ENCODE measurements around the gene MACROH2A1. TPM values are rescaled to one million over a fixed set of nuclear protein-coding genes. Genes with fewer than 3 reads are reported as not detected.

Gene MACROH2A1
- total and polyA plus RNA-seq, 2 donors (not counting 1 experiment from before 2014, with no cell fraction given), result 95.6 to 191 TPM

DNA sequence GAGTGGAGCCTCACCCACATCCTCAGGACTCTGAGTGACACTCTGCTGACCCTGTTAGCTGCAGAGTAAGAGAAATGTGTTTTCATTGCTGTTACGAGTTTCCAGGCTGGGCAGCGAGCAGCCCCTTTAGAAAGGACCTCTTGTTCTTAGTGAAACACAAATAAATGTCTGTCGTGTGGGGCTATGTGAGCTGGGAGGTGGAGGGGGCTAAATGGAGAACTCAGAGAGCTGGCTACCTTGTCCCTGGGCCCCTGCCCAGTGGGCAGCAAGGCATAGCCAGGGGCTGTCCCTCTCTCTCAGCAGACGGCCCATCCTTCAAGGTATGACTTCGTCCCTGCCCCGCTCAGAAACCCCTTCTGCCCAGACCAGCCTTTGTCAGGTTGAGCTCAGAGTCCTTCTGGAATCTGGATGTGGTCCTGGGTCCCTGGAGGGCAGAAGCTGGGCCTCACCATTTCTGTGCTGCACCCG lies 38.0 kb upstream of the MACROH2A1 start:
- DNase-seq (ENCODE audit: low read depth in 2 of 2), result no peak
- Histone ChIP-seq H3K36me3 (ENCODE audit: control insufficient read depth, insufficient read depth, low read length) (no peaks in the 10 kb centered on the region), H3K4me1 (ENCODE audit: control insufficient read depth, extremely low read depth, insufficient read depth, low read length) (peaks cover 22% of the 10 kb centered on the region), H3K27ac (ENCODE audit: insufficient read depth, low read length) (no peak overlapping the region), H3K9me3 (ENCODE audit: control insufficient read depth, insufficient read depth, low read depth, low read length) (no peaks in the 10 kb centered on the region), H3K4me2 (ENCODE audit: extremely low read depth, insufficient read depth, low read length) (no peak overlapping the region), H3K79me2 (ENCODE audit: control insufficient read depth, insufficient read depth, low read length) (no peaks in the 10 kb centered on the region), H3K4me3 (replicated peaks in 1 of 4; ENCODE audit: control extremely low read depth in 1 of 4, insufficient read depth in 1 of 4, low read depth in 3 of 4, low read length in 4 of 4) (no peak overlapping the region), H3K9ac (ENCODE audit: insufficient read depth, low read length) (no peak overlapping the region), H2AFZ (ENCODE audit: low read length) (no peak overlapping the region), H4K20me1 (ENCODE audit: control insufficient read depth, extremely low read depth, insufficient read depth, low read length) (no peaks in the 10 kb centered on the region), H3K27me3 (ENCODE audit: control insufficient read depth, insufficient read depth, low read length) (no peaks in the 10 kb centered on the region)
- TF ChIP-seq, protein P1, sequence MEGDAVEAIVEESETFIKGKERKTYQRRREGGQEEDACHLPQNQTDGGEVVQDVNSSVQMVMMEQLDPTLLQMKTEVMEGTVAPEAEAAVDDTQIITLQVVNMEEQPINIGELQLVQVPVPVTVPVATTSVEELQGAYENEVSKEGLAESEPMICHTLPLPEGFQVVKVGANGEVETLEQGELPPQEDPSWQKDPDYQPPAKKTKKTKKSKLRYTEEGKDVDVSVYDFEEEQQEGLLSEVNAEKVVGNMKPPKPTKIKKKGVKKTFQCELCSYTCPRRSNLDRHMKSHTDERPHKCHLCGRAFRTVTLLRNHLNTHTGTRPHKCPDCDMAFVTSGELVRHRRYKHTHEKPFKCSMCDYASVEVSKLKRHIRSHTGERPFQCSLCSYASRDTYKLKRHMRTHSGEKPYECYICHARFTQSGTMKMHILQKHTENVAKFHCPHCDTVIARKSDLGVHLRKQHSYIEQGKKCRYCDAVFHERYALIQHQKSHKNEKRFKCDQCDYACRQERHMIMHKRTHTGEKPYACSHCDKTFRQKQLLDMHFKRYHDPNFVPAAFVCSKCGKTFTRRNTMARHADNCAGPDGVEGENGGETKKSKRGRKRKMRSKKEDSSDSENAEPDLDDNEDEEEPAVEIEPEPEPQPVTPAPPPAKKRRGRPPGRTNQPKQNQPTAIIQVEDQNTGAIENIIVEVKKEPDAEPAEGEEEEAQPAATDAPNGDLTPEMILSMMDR (conservative IDR thresholded peaks at IDR 0.05 in 1 of 2, IDR thresholded peaks at IDR 0.05 in 1 of 2; ENCODE audit: low read depth in 1 of 2, low read length in 2 of 2), result no peak
- TF ChIP-seq EZH2 (IDR thresholded peaks at IDR 0.05; ENCODE audit: low read length, missing control alignments), result no peak

DNA sequence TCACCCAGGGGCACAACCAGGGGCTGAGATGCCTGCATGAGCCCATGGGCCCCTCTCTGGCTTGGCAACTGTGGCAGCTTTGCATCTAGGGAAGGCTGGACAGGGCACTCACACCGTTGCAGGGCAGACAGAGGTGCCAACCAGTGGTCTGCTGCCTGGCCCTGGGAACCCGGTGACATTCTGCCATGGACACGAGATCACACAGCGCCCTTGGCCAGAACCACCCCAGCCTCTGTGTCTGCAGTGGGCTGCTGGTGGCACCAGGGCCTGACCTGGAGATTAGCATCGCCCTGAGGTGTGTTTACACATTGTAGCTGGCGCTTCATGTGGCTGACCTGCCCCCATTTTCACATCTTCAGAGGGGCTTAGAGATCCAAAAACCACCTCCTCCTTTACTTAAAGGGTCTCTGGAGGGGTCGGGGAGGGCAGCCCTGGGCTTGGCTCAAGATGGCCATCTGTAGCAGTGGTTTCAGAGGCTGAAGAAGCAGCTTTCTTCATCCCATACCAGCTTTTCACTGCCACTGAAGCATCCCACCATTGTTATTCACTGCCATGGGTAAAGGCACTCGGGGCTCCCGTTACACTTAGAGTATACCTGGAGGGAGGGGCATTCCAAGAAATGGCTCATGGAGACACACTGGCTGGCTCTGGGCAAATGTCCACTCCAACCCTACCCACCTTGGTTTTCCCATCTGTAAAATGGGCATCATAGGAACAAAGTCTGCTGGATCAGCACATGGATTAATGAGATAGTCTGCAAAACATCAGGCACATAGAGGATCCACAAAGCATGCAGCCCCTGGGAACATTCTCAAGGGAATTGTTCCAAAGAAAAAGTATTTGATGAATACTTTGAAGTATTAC lies 36.7 kb upstream of the MACROH2A1 start:
- Histone ChIP-seq H3K4me1 (ENCODE audit: control insufficient read depth, extremely low read depth, insufficient read depth, low read length) (peaks cover 22% of the 10 kb centered on the region), H3K27me3 (ENCODE audit: control insufficient read depth, insufficient read depth, low read length) (no peaks in the 10 kb centered on the region), H4K20me1 (ENCODE audit: control insufficient read depth, extremely low read depth, insufficient read depth, low read length) (no peaks in the 10 kb centered on the region), H2AFZ (ENCODE audit: low read length) (no peak overlapping the region), H3K9ac (ENCODE audit: insufficient read depth, low read length) (no peak overlapping the region), H3K4me2 (ENCODE audit: extremely low read depth, insufficient read depth, low read length) (no peak overlapping the region), H3K79me2 (ENCODE audit: control insufficient read depth, insufficient read depth, low read length) (no peaks in the 10 kb centered on the region), H3K4me3 (replicated peaks in 1 of 4; ENCODE audit: control extremely low read depth in 1 of 4, insufficient read depth in 1 of 4, low read depth in 3 of 4, low read length in 4 of 4) (no peak overlapping the region), H3K9me3 (ENCODE audit: control insufficient read depth, insufficient read depth, low read depth, low read length) (no peaks in the 10 kb centered on the region), H3K36me3 (ENCODE audit: control insufficient read depth, insufficient read depth, low read length) (no peaks in the 10 kb centered on the region), H3K27ac (ENCODE audit: insufficient read depth, low read length) (no peak overlapping the region)
- DNase-seq (ENCODE audit: low read depth in 2 of 2), result no peak
- TF ChIP-seq, protein P1 (conservative IDR thresholded peaks at IDR 0.05 in 1 of 2, IDR thresholded peaks at IDR 0.05 in 1 of 2; ENCODE audit: low read depth in 1 of 2, low read length in 2 of 2), result no peak
- TF ChIP-seq EZH2 (IDR thresholded peaks at IDR 0.05; ENCODE audit: low read length, missing control alignments), result no peak

DNA sequence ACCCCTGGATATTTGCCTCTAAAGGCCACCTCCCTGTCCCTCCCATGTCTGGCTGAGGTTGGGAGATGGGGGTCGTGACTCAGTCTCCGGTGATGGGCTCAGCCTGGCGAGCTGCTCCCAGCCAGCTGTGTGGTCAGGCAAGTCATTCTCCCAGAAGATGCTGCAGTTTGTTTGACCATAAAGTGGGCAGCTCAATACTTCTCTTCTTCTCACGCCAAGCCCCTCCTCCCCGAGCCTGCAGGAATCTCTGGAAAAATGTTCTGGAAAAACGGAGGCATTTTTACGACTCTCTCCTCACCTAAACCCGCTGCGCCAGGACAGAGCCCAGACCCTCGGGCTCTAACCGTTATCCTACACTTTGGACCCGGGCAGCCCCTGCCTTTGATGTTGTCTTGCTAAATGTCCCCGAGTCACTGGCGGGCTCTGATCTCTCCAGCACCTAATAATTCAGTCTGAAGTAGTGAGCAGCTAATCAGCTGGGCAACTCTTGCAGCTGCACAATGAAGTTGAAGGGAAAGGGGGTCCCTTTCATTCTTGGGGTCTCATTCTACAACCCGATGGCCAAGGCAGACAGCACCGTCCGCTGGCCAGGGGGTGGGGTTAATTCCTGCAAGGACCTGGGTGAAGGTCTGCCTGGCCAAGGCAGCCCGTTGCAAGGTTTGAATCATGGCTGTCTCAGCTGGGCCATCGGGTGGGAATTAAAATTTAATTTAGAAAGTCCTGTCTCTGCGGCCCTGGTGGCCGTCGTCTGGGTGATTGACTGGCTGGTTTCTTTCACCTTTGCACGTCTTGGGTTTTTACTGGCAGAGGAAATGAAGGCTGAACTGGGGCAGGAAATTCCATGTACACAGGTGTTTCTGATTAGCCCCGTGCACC lies 35.8 kb upstream of the MACROH2A1 start:
- Histone ChIP-seq H3K9me3 (ENCODE audit: control insufficient read depth, insufficient read depth, low read depth, low read length) (no peaks in the 10 kb centered on the region), H4K20me1 (ENCODE audit: control insufficient read depth, extremely low read depth, insufficient read depth, low read length) (no peaks in the 10 kb centered on the region), H3K27me3 (ENCODE audit: control insufficient read depth, insufficient read depth, low read length) (no peaks in the 10 kb centered on the region), H3K36me3 (ENCODE audit: control insufficient read depth, insufficient read depth, low read length) (no peaks in the 10 kb centered on the region), H3K4me3 (replicated peaks in 1 of 4; ENCODE audit: control extremely low read depth in 1 of 4, insufficient read depth in 1 of 4, low read depth in 3 of 4, low read length in 4 of 4) (no peak overlapping the region), H3K79me2 (ENCODE audit: control insufficient read depth, insufficient read depth, low read length) (no peaks in the 10 kb centered on the region), H3K4me1 (ENCODE audit: control insufficient read depth, extremely low read depth, insufficient read depth, low read length) (peaks cover 22% of the 10 kb centered on the region), H3K4me2 (ENCODE audit: extremely low read depth, insufficient read depth, low read length) (peak overlapping the region; percentile 54), H3K27ac (ENCODE audit: insufficient read depth, low read length) (no peak overlapping the region), H2AFZ (ENCODE audit: low read length) (peak overlapping the region; percentile 49), H3K9ac (ENCODE audit: insufficient read depth, low read length) (no peak overlapping the region)
- no peak for TF ChIP-seq EZH2 (IDR thresholded peaks at IDR 0.05; ENCODE audit: low read length, missing control alignments)
- TF ChIP-seq, protein P1 (conservative IDR thresholded peaks at IDR 0.05 in 1 of 2, IDR thresholded peaks at IDR 0.05 in 1 of 2; ENCODE audit: low read depth in 1 of 2, low read length in 2 of 2), result no peak
- DNase-seq (ENCODE audit: low read depth in 2 of 2), result peak in 1 of 2 donors; percentile 35
